ENCODE results near the gene TUFT1. TPM values are rescaled to one million over a fixed set of nuclear protein-coding genes. Genes with fewer than 3 reads are reported as not detected.

Gene TUFT1
- total and polyA plus RNA-seq, 2 of the 13 experiments (the other 11 are each of a cell fraction or from before 2014, with no cell fraction given) = 6.4 to 7.3 TPM

GRCh38 chr1:151594143-151594625, 54.1 kb downstream of the TUFT1 start (continued):
- peak; percentile 33 to 60; a peak in 1 of 4 replicates for TF ChIP-seq HMGXB4 (CRISPR knock-in tag; IDR thresholded peaks at IDR 0.05; ENCODE audit: borderline replicate concordance in 1 of 2, low read depth in 1 of 2)
- TF ChIP-seq NFATC3 (CRISPR knock-in tag; IDR thresholded peaks at IDR 0.05) = no peak
- TF ChIP-seq CENPBD1 (CRISPR knock-in tag; IDR thresholded peaks at IDR 0.05; ENCODE audit: borderline replicate concordance, low read depth) = no peak
- no peak for TF ChIP-seq ZFP90 (CRISPR knock-in tag; IDR thresholded peaks at IDR 0.05; ENCODE audit: borderline replicate concordance)
- TF ChIP-seq KDM1A (CRISPR knock-in tag; IDR thresholded peaks at IDR 0.05) = no peak
- TF ChIP-seq ZFAT (CRISPR knock-in tag; conservative IDR thresholded peaks at IDR 0.05) = no peak
- peak; percentile 45; the same call in 1 of the 2 replicates for TF ChIP-seq ZGPAT (CRISPR knock-in tag; IDR thresholded peaks at IDR 0.05)
- TF ChIP-seq PHF21A (CRISPR knock-in tag; IDR thresholded peaks at IDR 0.05) = no peak
- no peak for TF ChIP-seq TFE3 (CRISPR knock-in tag; IDR thresholded peaks at IDR 0.05)
- no peak for TF ChIP-seq PITX1 (CRISPR knock-in tag; IDR thresholded peaks at IDR 0.05)
- no peak for TF ChIP-seq SRSF4 (IDR thresholded peaks at IDR 0.05; ENCODE audit: low read depth, low read length, poor library complexity, severe bottlenecking)
- 0 out of 2 replicates have a peak, but pooled peaks have one; percentile 26 for TF ChIP-seq ZNF605 (CRISPR knock-in tag; IDR thresholded peaks at IDR 0.05)
- peak; percentile 48 for TF ChIP-seq ZNF687 (CRISPR knock-in tag; IDR thresholded peaks at IDR 0.05)
- TF ChIP-seq ZFY (CRISPR knock-in tag; IDR thresholded peaks at IDR 0.05) = peak; percentile 32; the same call in 1 of the 2 replicates
- no peak for TF ChIP-seq E2F1 (CRISPR knock-in tag; IDR thresholded peaks at IDR 0.05)
- peak; percentile 8; the same call in 1 of the 2 replicates for TF ChIP-seq BHLHE40 (IDR thresholded peaks at IDR 0.05; ENCODE audit: low read length)
- no peak for TF ChIP-seq ZSCAN9 (CRISPR knock-in tag; IDR thresholded peaks at IDR 0.05; ENCODE audit: borderline replicate concordance)
- no peak for TF ChIP-seq ZNF256 (CRISPR knock-in tag; conservative IDR thresholded peaks at IDR 0.05)
- TF ChIP-seq ZBTB42 (CRISPR knock-in tag; IDR thresholded peaks at IDR 0.05) = no peak
- no peak for TF ChIP-seq SIN3B (IDR thresholded peaks at IDR 0.05; ENCODE audit: low read length)
